Stimulated activated CD8-positive, alpha-beta memory T cell treated with anti-CD3 and anti-CD28 coated beads, Interleukin-7, amount 100 ng/mL, for 4 hours (primary cell): ENCODE measurements around the gene PSORS1C1.

ENCODE experiments used
- DNase-seq, 2 donors: peaks; one replicate each; pipeline ENCODE4 v3.0.0-alpha.2; 2020; ENCODE audit warnings: low read depth in 2 of 2

The PSORS1C1 gene

DNA sequence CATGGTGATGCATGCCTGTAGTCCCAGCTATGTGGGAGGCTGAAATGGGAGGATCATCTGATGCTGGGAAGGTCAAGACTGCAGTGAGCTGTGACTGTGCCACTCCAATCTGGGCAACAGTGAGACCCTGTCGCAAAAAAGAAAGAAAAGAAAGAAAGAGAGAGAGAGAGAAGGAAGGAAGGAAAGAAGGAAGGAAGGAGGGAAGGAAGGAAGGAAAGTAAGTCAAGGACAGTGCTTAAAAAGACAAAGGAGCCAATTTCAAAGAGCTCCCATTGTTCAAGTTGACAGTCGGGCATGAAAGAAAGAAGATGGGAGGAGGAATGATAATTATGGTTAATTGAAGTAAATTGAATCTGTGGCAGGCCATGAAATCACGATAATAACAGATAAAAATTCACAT, 18.4 kb upstream of the PSORS1C1 start:
- DNase-seq = no peak

DNA sequence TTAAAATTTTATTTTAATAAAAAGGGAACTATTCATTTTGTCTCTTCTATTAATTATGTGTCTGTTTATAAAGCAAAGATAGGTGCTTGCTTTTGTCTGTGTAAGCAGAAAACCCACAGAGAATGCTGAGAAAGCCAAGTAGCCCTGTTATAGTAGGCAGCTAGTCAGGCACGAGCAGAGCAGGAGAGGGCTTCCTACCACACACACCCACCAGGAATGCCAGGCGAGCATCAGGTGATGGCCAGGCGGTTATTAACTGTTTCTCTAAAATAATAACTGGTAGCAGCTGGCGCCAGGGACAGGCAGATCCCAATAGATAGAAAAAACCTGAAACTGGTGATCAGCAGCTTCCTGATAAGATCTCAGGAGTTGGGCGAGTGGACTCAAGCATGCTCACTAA, 17.9 kb upstream of the PSORS1C1 start:
- DNase-seq = no peak

DNA sequence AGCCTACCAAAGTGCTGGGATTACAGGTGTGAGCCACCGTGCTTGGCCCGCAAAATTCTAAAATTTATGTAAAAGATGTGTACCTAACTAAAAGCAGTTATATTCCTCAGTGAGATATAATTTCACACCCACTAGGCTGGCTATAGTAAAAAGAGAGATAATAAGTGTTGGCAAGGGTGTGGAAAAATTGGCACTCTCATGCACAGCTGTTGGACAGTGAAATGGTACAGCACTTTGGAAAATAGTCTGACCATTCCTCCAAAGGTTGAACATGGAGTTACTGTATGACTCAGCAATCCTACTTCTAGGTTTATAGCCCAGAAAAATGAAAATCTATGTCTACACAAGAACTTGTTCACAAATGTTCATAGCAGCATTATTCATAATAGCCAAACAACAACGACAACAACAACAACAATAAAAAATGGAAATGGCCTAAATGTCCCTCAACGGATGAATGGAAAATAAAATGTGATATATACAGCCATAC, 16.1 kb upstream of the PSORS1C1 start:
- DNase-seq = no peak

DNA sequence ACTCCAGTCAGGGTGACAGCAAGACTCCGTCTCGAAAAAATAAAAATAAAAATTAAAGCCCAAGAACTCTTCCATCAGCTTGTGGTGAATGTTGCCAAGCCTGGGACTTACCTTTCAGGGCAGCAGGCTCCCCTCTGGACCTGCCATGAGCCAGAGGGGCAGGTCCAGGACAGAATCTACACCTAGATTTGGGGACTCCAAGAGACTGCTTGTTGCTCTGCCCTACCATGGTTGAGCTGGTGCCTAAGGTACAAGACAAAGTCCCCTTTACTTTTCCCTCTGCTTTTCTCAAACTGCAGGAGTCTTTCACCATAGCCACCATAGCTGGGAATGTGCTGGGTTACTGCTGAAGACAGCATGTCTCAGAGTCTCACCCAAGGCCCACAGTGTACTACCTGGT, 11.5 kb upstream of the PSORS1C1 start:
- no peak for DNase-seq

DNA sequence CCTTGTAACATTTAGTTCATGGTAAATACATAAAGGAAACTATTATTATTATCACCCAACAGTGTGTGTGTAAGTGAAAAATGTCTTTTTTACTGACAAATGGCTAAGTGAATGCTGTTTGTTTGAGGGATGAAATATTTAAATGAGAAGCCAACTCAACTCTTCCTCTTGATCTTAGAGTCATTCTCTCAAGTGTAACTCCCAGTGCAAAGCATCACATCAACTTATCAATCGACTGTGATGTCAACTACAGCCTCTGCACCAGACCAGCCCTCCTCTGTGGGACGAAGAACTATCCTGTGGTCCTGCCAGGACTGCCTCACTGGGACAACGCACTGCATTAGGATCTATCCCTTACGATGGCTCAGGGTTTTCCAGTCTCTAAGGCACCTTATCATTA, 7.5 kb upstream of the PSORS1C1 start:
- DNase-seq = no peak

DNA sequence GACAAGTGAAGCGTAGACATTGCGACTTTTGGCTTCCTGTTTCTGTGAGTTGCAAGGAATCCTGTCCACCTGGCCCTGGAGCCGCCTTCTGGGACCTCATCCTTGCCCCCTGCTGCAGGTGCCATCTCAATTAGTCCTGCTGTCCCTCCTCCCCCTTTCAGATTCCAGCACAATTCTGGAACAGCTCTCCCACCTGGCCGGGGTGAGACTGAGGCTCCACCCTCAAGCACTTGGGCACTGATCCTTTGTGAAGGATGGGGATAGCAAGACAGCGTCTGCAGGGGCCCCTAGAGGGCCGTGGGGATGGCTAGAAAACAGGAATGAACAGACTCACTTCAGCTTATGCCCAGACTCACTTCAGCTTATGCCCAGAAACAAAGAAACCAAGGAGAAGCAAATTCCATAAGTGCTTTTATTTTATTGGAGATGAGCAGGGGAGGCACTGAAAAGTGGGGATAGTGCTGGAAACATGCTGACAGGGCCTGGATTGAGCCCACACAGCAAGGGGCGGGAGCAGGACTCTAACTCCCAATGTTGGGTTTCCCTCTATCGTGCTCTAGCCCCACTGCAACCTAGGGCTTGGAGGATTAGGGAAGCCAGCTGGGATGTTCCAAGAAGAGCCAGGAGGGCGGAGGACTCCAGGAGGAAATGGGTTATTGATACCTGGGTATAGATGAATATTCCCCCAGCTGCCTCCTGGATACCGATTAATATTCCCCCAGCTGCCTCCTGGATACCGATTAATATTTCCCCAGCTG, 3.6 kb upstream of the PSORS1C1 start:
- no peak for DNase-seq

DNA sequence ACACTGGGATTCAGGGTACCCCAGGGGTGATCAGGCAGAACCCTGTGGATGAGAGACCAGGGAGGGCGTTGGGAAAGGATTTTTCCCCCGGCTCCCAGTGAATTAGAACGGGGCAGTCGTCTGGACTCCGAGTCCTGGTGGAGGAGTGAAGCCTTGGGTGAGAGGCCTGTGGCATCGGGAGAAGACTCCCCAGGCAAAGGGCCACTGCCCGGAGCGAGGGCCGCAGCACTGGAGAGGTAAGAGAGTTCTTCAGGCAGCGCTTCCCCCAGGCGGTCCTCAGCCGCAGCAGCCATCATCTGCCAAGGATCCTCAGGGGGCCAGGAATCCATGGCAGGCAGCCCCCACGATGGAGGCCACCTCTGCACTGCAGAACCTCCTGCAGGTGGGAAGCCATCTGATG, 2.9 kb upstream of the PSORS1C1 start:
- DNase-seq = no peak

DNA sequence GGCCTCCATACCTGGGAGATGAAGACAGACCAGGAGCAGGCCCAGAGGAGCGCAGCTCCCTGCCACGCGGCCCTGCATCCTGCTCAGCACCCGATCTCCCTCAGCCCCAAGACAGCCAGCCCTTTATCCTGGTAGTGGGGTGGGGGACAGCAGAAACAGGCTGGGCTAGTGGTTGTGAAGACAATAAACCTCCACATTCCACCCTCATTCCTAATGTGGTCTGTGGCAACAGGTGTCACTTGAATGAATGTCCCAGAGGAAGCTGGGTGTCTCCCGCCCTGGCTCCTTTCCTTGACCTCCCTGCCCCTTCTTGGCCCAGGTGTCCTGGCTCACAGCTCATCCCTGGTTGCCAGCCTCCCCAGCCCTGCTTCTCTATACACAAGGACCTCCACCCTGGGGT, 2.1 kb upstream of the PSORS1C1 start, which contains the start of gene C6orf15:
TSS of gene C6orf15 (minus strand) at position 98 of the 400 bp plus-strand sequence. CDS start at position 78, 20 bp downstream.
- DNase-seq = no peak

DNA sequence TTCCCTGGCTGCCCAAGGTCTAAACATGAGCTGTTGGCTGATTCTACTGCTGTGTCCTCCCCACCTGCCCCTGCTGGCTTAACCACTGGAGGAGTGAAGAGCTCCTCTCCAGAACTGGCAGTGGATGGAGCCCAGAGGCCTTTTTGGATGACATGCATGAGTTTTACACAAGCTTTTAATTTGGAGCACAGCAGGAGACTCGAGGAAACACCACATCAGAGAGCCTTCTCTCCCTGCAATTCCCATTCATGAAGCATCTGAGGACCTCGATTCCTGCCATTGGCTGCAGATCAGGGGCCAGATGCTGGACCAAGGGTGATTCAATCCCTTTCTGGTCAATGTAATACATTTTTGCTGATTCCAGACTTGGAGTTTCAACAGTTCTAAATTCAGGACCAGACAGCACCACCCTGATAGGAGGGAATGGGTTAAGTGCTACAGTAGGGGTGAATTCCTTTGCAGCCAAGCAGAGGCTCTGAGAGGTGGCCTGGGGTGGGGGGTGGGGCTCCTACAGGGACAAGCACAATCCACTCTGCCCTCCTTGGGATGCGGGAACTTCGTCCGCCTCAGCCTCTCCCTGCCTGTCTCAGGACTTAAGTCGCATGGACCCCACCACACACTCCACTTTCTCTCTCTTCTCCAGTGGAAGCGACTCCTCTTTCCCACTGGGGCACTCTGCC, 599 bp upstream of the PSORS1C1 start:
- no peak for DNase-seq

DNA sequence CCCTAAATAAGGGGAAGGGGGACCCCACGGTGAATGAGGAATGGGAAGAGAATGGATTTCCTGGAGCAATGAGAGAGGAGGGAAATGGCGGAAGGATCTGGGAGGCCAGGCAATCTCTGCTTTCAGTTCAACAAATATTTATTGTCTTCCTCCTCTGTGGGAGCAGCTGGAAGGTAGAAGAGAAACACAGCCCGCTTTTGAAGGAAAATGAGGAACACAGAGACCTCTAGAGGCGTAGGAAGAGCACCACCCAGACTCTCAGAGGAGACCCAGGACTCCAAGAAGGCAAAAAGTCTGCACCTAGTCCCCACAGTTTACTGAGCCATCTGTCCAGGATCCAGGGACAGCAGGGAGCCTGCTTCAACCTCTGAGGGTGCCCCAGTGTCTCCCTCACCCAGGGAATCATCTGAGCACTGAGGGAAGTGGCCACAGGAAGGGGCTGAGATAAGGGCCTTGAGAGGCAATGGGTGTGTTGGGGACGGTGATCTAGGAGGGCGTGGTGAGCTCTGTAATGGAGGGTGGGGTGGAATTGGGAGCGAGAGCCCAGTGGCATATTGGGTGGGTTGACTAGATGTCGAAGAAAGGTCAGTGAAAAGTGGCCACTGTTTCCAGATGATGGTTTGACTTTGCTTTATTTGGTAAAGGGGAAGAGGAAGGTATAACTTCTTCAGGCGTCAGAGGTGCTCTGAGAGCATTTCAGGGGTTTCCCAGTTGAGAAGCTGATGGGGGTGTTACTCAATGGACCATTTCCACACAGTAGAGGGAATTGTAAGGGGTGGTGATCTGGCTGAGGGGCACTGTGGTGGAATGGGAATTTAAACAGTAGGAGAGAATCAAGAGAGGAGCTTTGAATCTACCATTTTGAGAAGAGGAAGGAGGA, 610 bp downstream of the PSORS1C1 start:
- no peak for DNase-seq

DNA sequence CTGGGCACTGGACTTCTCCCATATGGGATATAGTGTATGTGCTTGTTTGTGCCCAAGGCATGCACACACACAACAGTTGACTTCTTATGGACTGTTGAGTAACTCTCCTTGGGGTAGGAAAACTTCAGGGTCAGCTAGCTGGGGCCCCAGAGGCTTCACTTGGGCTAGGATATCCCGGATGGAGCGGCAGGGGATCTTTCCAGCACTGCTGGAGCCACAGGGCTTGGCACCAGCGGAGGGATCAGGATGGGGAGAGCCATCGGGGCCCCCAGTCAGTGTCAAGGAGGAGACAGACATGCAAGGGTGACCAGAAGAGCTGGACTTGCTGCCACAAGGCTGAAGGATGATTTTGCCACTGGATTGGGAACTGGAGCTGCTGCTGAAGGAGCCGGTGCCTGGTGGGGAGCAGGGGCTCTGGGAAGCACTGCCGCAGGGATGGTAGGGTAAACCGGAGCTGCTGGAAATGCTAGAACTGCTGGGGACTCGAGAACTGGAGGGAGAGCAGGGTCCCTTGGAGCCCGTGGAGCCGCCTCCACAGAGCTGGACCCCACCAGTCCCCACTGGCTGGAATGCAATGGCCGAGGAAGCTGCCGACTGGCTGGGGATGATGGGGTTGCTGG, 1.5 kb downstream of the PSORS1C1 start:
- no peak for DNase-seq

DNA sequence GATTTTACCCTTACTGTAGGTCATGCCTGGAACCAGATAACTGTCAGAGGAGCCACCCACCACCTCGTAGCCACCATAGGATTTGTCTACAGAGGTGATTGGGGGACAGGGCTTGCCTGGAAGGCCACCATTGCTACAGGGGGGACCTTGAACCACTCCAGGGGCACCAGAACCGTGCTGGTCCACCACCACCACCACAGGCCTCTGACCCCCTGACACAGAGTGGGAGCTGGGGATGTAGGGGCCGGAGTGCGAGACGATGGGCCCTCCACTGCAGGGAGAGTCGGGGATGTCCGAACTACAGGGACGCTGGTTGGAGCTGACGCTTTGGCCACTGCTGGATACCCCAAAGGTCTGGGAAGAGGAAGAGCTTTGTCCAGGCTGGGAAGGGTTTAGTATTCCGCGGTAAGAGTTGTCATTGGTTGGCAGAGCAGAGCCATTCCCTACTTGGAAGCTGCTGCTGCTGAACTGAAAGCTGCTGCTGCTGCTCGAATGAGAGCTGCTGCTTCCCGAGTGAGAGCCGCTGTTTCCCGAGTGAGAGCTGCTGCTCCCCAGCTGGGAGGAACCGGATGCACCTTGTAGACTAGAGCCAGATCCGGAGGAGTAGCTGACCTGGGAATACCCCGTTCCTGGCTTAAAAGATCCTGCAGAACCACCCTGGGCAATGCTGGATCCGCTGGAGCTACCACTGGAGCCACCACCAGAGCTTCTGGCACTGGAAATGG, 2.2 kb downstream of the PSORS1C1 start:
- DNase-seq = no peak

DNA sequence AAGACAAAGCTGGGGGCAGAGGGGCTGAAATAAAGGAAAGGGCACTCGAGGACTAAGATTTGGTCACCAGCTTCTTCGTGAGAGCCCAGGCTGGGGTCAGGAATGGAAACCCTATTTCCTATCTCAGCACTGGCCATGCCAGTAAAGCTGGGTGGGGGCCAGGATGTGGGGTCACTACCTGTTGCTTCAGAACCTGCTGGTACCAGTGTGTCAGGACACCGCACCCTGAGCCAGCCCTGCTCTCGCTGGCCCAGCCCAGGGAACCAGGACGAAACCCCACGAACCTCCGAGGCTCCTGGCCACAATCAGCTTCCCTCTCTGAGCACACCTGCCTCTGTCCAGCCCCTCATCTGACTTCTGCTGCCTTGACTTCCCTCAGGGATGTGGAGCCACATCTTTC, 3.6 kb downstream of the PSORS1C1 start:
- DNase-seq = no peak

DNA sequence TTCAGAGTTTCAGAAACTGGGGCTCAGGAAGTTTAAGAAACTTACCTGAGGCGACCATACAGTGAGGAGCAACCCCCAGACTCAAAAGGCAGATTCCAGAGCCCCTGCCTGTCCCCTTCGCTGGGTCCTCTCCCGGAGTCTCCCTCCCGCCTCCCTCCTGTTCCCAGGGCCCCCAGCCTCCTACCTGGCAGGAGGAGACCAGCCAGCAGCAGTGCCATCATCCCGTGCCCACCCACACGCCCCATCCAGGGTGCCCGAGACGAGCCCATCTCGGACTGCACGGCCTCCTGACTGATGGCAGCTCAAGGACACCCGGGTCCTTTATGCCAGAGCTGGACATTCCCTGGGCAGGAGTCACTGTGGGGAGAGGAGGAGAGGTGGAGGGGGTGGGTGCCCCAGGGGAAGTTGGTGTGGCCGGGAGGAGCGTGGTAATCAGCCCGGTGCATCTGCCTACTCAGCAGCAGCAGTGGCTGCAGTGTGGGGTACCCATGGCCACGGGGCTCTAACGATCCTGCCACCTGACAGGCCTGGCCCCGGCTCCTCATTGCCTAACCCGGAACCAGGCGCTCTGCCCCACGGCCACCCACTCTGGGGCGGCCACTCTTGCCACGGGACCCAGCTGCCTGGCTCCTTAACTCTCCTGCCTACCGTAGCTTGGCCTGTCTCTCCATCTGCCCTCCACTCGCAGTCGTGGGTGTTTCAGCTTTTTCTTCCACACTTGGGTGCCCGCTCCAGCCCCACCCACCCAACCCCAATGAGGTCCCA, 5.7 kb downstream of the PSORS1C1 start, which contains the start of gene CDSN:
TSS of gene CDSN (minus strand) at position 296 of the 765 bp plus-strand sequence. CDS start at position 269, 27 bp downstream.
- no peak for DNase-seq

DNA sequence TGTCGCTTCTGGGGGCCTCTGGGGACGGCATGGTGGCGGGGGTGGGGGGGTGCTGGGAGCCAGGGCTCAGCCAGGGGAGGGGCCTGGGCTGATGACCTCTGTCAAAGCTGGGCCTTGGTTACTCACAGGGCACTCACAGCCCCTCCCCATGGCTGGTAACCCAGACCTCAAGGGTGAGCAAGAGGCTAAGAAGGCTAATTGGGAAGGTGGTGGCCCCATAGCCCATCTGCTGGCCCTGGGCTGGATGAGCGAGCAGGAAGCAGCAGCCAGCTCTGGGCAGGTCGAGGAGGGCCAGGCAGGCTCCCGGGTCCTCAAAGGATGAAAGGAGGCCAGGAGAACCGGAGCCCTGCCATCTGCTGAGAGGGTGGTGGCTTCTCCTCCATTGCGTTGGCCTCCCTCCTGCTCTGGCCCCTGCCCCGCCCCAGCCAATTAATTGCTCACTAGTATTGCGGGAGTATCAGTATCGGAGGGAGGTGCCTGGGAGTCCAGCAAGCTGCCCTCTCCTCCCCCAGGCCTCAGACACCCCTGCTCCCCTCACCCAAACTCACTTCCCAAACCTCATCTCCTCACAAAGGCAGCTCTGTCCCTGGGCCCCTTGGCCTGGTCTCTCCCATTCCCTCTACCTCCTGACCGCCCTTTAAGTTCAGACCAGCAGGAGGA, 6.7 kb downstream of the PSORS1C1 start:
- no peak for DNase-seq

DNA sequence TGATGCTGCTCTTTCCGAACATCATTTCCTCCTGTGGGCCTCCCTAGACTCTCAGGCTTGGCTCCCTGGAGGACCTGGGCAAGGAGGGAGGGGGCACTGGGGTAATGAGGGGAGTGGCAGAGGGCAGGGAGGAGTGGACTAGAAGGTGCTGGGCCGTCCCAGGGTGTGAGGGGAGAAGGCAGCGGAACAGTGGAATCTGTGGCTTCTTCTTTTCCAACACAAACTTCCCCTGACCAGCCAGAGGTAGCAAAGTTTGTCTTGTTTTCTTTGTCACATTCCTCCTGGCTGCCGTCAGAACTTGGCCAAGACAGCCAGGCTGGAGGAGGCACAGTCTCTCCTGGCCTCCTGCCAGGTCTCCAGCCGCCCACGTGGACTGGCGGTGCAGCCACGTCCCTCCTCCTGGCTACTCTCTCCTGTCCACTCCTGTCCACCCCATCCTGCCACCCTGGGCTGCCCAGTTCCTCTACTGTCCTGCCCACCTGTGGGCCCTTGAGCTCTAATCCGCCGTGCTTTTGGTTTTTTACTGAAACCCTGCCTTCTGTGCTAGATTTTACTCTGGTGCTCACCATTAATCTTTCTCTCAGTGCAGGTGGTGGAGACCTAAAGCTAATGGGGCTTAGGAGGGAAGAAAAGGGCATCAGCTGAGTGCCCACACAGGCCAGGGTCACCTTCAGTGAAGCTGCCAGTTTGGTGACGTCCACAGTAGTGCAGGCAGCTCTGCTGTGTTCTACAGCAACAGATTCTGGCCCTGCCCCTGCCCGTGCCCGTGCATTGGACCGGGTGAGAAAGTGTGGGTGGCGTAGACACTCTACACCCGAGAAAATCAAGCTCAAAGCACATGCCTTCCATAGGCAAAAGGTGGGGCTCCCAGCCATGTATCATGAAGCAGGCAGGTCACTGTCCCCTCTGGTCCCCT, 8.4 kb downstream of the PSORS1C1 start:
- DNase-seq = no peak

DNA sequence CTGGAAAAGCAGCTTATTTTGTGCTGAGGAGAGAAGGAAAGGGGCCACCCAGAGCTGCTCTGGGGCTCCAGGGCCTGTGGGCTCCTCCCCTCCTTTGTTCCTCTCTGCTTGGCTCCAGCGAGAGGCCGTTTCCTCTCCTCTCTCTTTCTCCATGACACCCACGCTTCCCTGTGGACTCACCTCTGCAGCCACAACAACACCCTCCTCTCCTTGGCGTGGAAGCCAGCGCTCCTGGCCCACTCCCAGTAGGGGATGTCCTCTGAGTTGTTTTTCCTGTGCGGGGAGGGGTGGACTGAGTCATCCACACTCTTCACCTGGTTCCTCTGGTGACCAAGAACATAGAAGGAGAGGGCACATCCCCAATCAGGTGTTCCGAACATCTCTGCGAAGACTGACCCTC, 10.6 kb downstream of the PSORS1C1 start:
- DNase-seq = no peak

DNA sequence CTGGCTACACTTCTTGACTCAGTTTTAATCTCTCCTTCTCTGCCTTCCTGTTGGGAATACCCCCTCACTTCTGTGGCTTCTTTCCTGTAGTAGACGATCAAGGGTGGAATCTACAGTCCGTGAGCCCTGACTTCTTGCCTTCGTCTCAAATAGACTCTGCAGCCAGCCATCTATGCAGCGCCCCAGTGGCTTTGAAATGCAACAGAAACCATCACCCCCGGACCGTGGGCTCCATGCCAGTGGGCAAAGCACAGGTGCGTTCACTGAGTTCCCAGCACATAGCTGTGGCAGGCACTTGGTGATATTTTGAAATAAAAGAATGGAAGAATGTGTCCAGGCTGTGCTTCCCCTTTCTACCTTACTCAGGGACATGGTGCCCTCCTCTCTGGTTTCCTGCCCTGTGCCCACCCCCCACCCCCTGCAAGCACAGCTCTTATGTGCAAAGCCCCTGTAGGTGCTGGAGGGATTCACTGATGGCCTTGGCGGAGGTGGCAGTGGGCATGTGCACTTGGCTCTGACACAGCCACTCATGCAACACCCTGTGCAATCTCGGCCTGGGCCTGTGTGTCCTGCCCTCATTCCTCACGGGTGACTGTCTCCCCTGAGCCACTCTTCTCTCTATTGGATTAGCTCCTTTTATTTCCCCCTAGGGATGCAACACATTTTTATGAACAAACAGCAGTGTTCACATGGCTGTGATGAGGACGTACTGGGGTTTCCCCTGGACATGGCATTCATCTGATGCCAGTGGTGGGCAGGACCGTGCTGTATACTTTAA, 11.2 kb downstream of the PSORS1C1 start:
- no peak for DNase-seq
